Anterior cingulate cortex (tissue), 58 donors: ENCODE measurements around the gene DCDC1.

Experiments
- DNase-seq, 58 donors: peaks; one replicate each; lab custom pipeline; 2025; lab: John Stamatoyannopoulos, UW

Gene DCDC1

GRCh38 chr11:31369348-31370329, at the start of gene DCDC1, which contains the start of gene DNAJC24:
Gene DCDC1, minus strand, starts transcription at chr11:31369739. Its CDS starts 41,459 bp downstream, at chr11:31328280.
Gene DNAJC24, plus strand, starts transcription at chr11:31369860. Its CDS starts 889 bp downstream, at chr11:31370749.
- peak in 57 of 58 donors; percentile 48 to 94 (median 86) for DNase-seq

GRCh38 chr11:31419138-31419537, 49.6 kb upstream of the DCDC1 start:
- no peak for DNase-seq

GRCh38 chr11:31417816-31418215, 48.3 kb upstream of the DCDC1 start:
- no peak for DNase-seq

GRCh38 chr11:31417357-31417756, 47.8 kb upstream of the DCDC1 start:
- DNase-seq = no peak

- no peak for DNase-seq
These were observed 45.9 kb upstream of the DCDC1 start for GRCh38 chr11:31415435-31415834.

GRCh38 chr11:31414338-31414737, 44.8 kb upstream of the DCDC1 start:
- DNase-seq = no peak

GRCh38 chr11:31412946-31413345, 43.4 kb upstream of the DCDC1 start:
- DNase-seq = no peak

GRCh38 chr11:31408201-31408600, 38.7 kb upstream of the DCDC1 start:
- no peak for DNase-seq

- DNase-seq = no peak
These were observed 35.1 kb upstream of the DCDC1 start for GRCh38 chr11:31404614-31405013.

- no peak for DNase-seq
These were observed 27.8 kb upstream of the DCDC1 start for GRCh38 chr11:31397239-31397834.

- no peak for DNase-seq
These were observed 17.8 kb upstream of the DCDC1 start for GRCh38 chr11:31387379-31387778.

GRCh38 chr11:31383116-31383515, 13.6 kb upstream of the DCDC1 start:
- DNase-seq = no peak

GRCh38 chr11:31375879-31376278, 6.3 kb upstream of the DCDC1 start:
- no peak for DNase-seq

GRCh38 chr11:31366795-31367194, 2.7 kb downstream of the DCDC1 start:
- DNase-seq = no peak

- DNase-seq = no peak
These were observed 7.8 kb downstream of the DCDC1 start for GRCh38 chr11:31361743-31362142.

- no peak for DNase-seq
These were observed 13.7 kb downstream of the DCDC1 start for GRCh38 chr11:31355817-31356216.

GRCh38 chr11:31355131-31355530, 14.4 kb downstream of the DCDC1 start:
- DNase-seq = no peak

GRCh38 chr11:31351168-31351567, 18.4 kb downstream of the DCDC1 start:
- DNase-seq = no peak

GRCh38 chr11:31340903-31341572, 28.5 kb downstream of the DCDC1 start:
- peak in 1 of 58 donors; percentile 0 for DNase-seq

- DNase-seq = no peak
These were observed 31.7 kb downstream of the DCDC1 start for GRCh38 chr11:31337806-31338205.

GRCh38 chr11:31328697-31329096, 40.8 kb downstream of the DCDC1 start:
- no peak for DNase-seq
